WTC11 (cell line): Measurements from ENCODE around the gene COL4A1. TPM values are rescaled to one million over a fixed set of nuclear protein-coding genes. Genes with fewer than 3 reads are reported as not detected.

ENCODE experiments used
- ATAC-seq: fragments of 200-7000 bp; cut with Tn5 transposase; 2 replicates; pipeline ENCODE4 v1.10.0; 2021; ENCODE audit warnings: mild to moderate bottlenecking, moderate library complexity
- CTCF ChIA-PET: fragments of 300-600 bp; sonication (Branson Sonifier 250); formaldehyde crosslinking; loops from one replicate; lab custom pipeline; 2021; ENCODE audit warnings: antibody characterized with exemption; lab: Charles Lee
- POLR2A ChIA-PET: fragments of 350-600 bp; sonication (Branson Sonifier 250); formaldehyde crosslinking; loops from one replicate; lab custom pipeline; 2021; ENCODE audit warnings: antibody characterized with exemption; lab: Charles Lee
- DNase-seq: peaks from one replicate; pipeline ENCODE4 v3.0.0; 2021; ENCODE audit warnings: low spot score
- H3K27ac Mint-ChIP-seq: 2 replicates; pipeline ENCODE4 v1.8.0; 2021; ENCODE audit warnings: mixed read lengths
- H3K27me3 Mint-ChIP-seq: 2 replicates; pipeline ENCODE4 v1.8.0; 2021; ENCODE audit warnings: low read depth, mild to moderate bottlenecking, moderate library complexity, mixed read lengths
- H3K36me3 Mint-ChIP-seq: 2 replicates; pipeline ENCODE4 v1.8.0; 2021; ENCODE audit warnings: mixed read lengths
- H3K4me1 Mint-ChIP-seq: 2 replicates; pipeline ENCODE4 v1.8.0; 2022; ENCODE audit warnings: mixed read lengths
- H3K4me3 Mint-ChIP-seq: 2 replicates; pipeline ENCODE4 v1.8.0; 2021; ENCODE audit warnings: mild to moderate bottlenecking, moderate library complexity, mixed read lengths
- H3K9me3 Mint-ChIP-seq: 2 replicates; pipeline ENCODE4 v1.8.0; 2021; ENCODE audit warnings: mixed read lengths
- CREB1 ChIP-seq: sonication (generic); formaldehyde crosslinking; IDR thresholded peaks from 2 replicates; pipeline ENCODE4 v1.8.0; 2023; ENCODE audit warnings: mild to moderate bottlenecking, missing genetic modification reagents
- CREM ChIP-seq: sonication (generic); formaldehyde crosslinking; IDR thresholded peaks from 2 replicates; pipeline ENCODE4 v1.8.1; 2022; ENCODE audit warnings: mild to moderate bottlenecking, missing genetic modification reagents, moderate library complexity
- GRHL2 ChIP-seq: fragments of 250-450 bp; sonication (Bioruptor Pico); IDR thresholded peaks from 2 replicates; pipeline ENCODE4 v1.8.0; 2022; ENCODE audit warnings: mild to moderate bottlenecking, moderate library complexity; ENCODE audit not compliant: insufficient replicate concordance, severe bottlenecking
- IRF2 ChIP-seq: sonication (generic); formaldehyde crosslinking; IDR thresholded peaks from 2 replicates; pipeline ENCODE4 v1.8.0; 2022; ENCODE audit warnings: low read depth, missing genetic modification reagents, borderline replicate concordance
- JAZF1 ChIP-seq: fragments of 250-450 bp; sonication (Bioruptor Pico); IDR thresholded peaks from 2 replicates; pipeline ENCODE4 v1.9.0; 2021; ENCODE audit warnings: moderate library complexity, mild to moderate bottlenecking, inconsistent platforms
- SMAD3 ChIP-seq: sonication (generic); formaldehyde crosslinking; IDR thresholded peaks from 2 replicates; pipeline ENCODE4 v1.8.0; 2022; ENCODE audit warnings: missing genetic modification reagents, mild to moderate bottlenecking, borderline replicate concordance
- SMAD4 ChIP-seq: sonication (generic); formaldehyde crosslinking; IDR thresholded peaks from 2 replicates; pipeline ENCODE4 v1.8.0; 2022; ENCODE audit warnings: mild to moderate bottlenecking, missing genetic modification reagents
- TEAD1 ChIP-seq: sonication (generic); formaldehyde crosslinking; IDR thresholded peaks from 2 replicates; pipeline ENCODE4 v1.8.0; 2022; ENCODE audit warnings: mild to moderate bottlenecking, missing genetic modification reagents
- TP53 ChIP-seq: sonication (generic); formaldehyde crosslinking; IDR thresholded peaks from 2 replicates; pipeline ENCODE4 v1.8.1; 2023; ENCODE audit warnings: mild to moderate bottlenecking, missing genetic modification reagents
- ZBTB21 ChIP-seq: sonication (generic); formaldehyde crosslinking; IDR thresholded peaks from 2 replicates; pipeline ENCODE4 v1.8.1; 2023; ENCODE audit warnings: mild to moderate bottlenecking, missing genetic modification reagents, borderline replicate concordance
- ZNF121 ChIP-seq: sonication (generic); formaldehyde crosslinking; IDR thresholded peaks from 2 replicates; pipeline ENCODE4 v1.8.0; 2023; ENCODE audit warnings: missing genetic modification reagents
- ZNF396 ChIP-seq: fragments of 250-450 bp; sonication (Bioruptor Pico); IDR thresholded peaks from 2 replicates; pipeline ENCODE4 v1.8.0; 2021; ENCODE audit warnings: mild to moderate bottlenecking, moderate library complexity, borderline replicate concordance
- ZNF416 ChIP-seq: fragments of 250-450 bp; sonication (Bioruptor Pico); IDR thresholded peaks from 2 replicates; pipeline ENCODE4 v1.9.0; 2021; ENCODE audit warnings: mild to moderate bottlenecking, inconsistent platforms
- ZNF671 ChIP-seq: fragments of 250-450 bp; sonication (Bioruptor Pico); IDR thresholded peaks from 2 replicates; pipeline ENCODE4 v1.8.0; 2021; ENCODE audit warnings: mild to moderate bottlenecking
- total RNA-seq: library from RNA; stranded (reverse); gene quantifications from 3 replicates; pipeline ENCODE4 v1.2.3, GENCODE V29; 2021
- TF ChIP-seq, protein P1 (sequence below): fragments of 250-450 bp; sonication (Bioruptor Pico); IDR thresholded peaks from 2 replicates; pipeline ENCODE4 v1.8.0; 2021; ENCODE audit warnings: mild to moderate bottlenecking
- TF ChIP-seq, protein P2 (sequence below): sonication (generic); formaldehyde crosslinking; IDR thresholded peaks from 2 replicates; pipeline ENCODE4 v1.8.1; 2023; ENCODE audit warnings: mild to moderate bottlenecking, missing genetic modification reagents, borderline replicate concordance
- TF ChIP-seq, protein P3 (sequence below): sonication (generic); formaldehyde crosslinking; IDR thresholded peaks from 2 replicates; pipeline ENCODE4 v1.8.0; 2022; ENCODE audit warnings: mild to moderate bottlenecking, missing genetic modification reagents
- TF ChIP-seq, protein P4 (sequence below): sonication (generic); formaldehyde crosslinking; IDR thresholded peaks from 2 replicates; pipeline ENCODE4 v1.8.0; 2022; ENCODE audit warnings: mild to moderate bottlenecking, missing genetic modification reagents
- TF ChIP-seq, protein P5 (sequence below): fragments of 250-450 bp; sonication (Bioruptor Pico); IDR thresholded peaks from 2 replicates; pipeline ENCODE4 v1.9.0; 2021; ENCODE audit warnings: mild to moderate bottlenecking
- TF ChIP-seq, protein P6 (sequence below): sonication (generic); formaldehyde crosslinking; IDR thresholded peaks from 2 replicates; pipeline ENCODE4 v1.8.0; 2022; ENCODE audit warnings: missing genetic modification reagents
- TF ChIP-seq, protein P7 (sequence below): sonication (generic); formaldehyde crosslinking; IDR thresholded peaks from 2 replicates; pipeline ENCODE4 v1.8.0; 2023; ENCODE audit warnings: missing genetic modification reagents

COL4A1 gene
- total RNA-seq, 1 experiment from 2014 or later, result 89.6 TPM

DNA sequence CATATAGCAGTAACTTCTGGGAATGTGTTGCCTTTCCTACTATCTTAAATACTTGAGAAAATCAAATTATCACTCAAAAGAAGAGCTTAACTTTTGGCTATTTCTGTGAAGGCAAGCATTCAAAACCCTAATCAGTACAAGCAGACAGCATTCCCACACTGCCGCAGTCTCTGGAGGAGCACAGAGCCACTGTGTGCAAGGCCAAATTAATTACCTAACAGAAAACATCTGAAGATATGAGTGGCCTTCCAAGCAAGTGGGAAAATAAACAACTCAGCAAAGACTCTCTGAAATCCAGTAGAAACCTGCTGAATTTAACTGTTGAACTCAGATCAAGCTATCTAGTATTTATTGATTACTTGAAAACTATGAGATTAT is 68.2 kb downstream of the COL4A1 start:
- Mint-ChIP-seq H3K27ac (no peak overlapping the region), H3K9me3 (no peaks in the 10 kb centered on the region), H3K27me3 (no peaks in the 10 kb centered on the region), H3K36me3 (no peaks in the 10 kb centered on the region), H3K4me1 (peaks cover 7% of the 10 kb centered on the region), H3K4me3 (no peak overlapping the region)
- TF ChIP-seq JAZF1 (no peak), ZNF121 (CRISPR knock-in tag) (no peak), ZBTB21 (CRISPR knock-in tag) (no peak), SMAD3 (no peak), GRHL2 (CRISPR knock-in tag) (no peak), ZNF416 (no peak), CREB1 (CRISPR knock-in tag) (no peak), ZNF396 (no peak), SMAD4 (CRISPR knock-in tag) (no peak), ZNF671 (no peak), CREM (CRISPR knock-in tag) (no peak)
- TF ChIP-seq, protein P1, sequence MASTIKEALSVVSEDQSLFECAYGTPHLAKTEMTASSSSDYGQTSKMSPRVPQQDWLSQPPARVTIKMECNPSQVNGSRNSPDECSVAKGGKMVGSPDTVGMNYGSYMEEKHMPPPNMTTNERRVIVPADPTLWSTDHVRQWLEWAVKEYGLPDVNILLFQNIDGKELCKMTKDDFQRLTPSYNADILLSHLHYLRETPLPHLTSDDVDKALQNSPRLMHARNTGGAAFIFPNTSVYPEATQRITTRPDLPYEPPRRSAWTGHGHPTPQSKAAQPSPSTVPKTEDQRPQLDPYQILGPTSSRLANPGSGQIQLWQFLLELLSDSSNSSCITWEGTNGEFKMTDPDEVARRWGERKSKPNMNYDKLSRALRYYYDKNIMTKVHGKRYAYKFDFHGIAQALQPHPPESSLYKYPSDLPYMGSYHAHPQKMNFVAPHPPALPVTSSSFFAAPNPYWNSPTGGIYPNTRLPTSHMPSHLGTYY (CRISPR knock-in tag), result no peak
- TF ChIP-seq, protein P2, sequence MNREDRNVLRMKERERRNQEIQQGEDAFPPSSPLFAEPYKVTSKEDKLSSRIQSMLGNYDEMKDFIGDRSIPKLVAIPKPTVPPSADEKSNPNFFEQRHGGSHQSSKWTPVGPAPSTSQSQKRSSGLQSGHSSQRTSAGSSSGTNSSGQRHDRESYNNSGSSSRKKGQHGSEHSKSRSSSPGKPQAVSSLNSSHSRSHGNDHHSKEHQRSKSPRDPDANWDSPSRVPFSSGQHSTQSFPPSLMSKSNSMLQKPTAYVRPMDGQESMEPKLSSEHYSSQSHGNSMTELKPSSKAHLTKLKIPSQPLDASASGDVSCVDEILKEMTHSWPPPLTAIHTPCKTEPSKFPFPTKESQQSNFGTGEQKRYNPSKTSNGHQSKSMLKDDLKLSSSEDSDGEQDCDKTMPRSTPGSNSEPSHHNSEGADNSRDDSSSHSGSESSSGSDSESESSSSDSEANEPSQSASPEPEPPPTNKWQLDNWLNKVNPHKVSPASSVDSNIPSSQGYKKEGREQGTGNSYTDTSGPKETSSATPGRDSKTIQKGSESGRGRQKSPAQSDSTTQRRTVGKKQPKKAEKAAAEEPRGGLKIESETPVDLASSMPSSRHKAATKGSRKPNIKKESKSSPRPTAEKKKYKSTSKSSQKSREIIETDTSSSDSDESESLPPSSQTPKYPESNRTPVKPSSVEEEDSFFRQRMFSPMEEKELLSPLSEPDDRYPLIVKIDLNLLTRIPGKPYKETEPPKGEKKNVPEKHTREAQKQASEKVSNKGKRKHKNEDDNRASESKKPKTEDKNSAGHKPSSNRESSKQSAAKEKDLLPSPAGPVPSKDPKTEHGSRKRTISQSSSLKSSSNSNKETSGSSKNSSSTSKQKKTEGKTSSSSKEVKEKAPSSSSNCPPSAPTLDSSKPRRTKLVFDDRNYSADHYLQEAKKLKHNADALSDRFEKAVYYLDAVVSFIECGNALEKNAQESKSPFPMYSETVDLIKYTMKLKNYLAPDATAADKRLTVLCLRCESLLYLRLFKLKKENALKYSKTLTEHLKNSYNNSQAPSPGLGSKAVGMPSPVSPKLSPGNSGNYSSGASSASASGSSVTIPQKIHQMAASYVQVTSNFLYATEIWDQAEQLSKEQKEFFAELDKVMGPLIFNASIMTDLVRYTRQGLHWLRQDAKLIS (CRISPR knock-in tag), result no peak
- TF ChIP-seq, protein P3, sequence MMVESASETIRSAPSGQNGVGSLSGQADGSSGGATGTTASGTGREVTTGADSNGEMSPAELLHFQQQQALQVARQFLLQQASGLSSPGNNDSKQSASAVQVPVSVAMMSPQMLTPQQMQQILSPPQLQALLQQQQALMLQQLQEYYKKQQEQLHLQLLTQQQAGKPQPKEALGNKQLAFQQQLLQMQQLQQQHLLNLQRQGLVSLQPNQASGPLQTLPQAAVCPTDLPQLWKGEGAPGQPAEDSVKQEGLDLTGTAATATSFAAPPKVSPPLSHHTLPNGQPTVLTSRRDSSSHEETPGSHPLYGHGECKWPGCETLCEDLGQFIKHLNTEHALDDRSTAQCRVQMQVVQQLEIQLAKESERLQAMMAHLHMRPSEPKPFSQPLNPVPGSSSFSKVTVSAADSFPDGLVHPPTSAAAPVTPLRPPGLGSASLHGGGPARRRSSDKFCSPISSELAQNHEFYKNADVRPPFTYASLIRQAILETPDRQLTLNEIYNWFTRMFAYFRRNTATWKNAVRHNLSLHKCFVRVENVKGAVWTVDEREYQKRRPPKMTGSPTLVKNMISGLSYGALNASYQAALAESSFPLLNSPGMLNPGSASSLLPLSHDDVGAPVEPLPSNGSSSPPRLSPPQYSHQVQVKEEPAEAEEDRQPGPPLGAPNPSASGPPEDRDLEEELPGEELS, result no peak
- TF ChIP-seq, protein P4, sequence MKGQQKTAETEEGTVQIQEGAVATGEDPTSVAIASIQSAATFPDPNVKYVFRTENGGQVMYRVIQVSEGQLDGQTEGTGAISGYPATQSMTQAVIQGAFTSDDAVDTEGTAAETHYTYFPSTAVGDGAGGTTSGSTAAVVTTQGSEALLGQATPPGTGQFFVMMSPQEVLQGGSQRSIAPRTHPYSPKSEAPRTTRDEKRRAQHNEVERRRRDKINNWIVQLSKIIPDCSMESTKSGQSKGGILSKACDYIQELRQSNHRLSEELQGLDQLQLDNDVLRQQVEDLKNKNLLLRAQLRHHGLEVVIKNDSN (CRISPR knock-in tag), result no peak
- TF ChIP-seq, protein P5, sequence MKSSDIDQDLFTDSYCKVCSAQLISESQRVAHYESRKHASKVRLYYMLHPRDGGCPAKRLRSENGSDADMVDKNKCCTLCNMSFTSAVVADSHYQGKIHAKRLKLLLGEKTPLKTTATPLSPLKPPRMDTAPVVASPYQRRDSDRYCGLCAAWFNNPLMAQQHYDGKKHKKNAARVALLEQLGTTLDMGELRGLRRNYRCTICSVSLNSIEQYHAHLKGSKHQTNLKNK (CRISPR knock-in tag), result no peak
- DNase-seq, result no peak
- POLR2A ChIA-PET, result no interaction called here
- CTCF ChIA-PET, result interaction anchor here (0.9 to 1.5 kb wide), 4 partner anchors 9 to 217 kb away, joined by 3 read pairs; no protein-coding TSS in a partner anchor
- no peak for ATAC-seq

DNA sequence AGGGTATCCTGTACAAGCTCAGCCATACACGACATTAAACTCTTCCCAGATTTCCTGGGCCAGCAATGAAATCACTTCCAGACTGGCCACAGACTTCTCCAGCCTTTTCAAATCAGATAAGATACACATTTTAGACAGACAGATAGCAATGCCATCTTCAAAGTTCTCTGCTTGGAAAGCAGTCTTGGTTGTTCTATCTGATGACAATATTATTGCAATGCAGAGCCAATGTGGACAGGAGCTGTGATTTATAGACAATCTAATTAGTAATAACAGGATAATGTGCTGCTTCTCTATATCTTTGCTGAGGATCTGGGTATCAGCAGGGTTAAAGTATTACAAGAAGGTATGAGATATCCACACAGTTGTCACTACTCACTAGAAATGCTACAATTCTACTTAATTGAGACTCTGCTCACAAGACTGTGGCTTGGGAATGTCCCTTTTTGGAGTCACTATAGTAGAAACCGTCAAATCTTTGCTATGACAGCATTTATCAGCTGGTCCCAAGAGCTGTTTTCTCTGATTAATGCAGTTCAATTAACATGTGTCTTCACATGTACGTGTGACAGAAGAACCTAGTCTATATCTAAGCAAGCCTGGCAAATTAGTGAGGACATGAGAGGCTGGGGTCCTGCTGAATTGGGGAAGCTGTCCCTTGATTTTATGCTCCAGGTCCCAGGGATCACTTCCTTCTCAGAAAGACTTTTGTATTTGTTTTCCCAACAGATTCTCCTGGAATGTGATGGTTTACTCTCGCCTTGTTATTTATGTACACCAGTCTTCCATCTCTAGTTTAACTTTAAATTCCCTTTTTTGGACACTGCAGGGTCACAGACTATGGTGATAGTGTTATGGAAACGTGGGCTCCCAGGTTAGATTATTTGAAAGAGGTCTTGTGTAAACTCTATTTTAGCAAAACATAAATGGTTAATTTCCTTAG is 68.8 kb downstream of the COL4A1 start:
- CTCF ChIA-PET, result interaction anchor here (0.9 to 1.0 kb wide), 2 partner anchors 10 to 115 kb away, joined by 3 read pairs; no protein-coding TSS in a partner anchor
- no peaks in the 10 kb centered on the region for H3K27me3 Mint-ChIP-seq
- H3K4me1 Mint-ChIP-seq, result peaks cover 7% of the 10 kb centered on the region
- ATAC-seq (no peak), DNase-seq (no peak)
- H3K4me3 Mint-ChIP-seq, result no peak overlapping the region
- no peak overlapping the region for H3K27ac Mint-ChIP-seq
- H3K36me3 Mint-ChIP-seq, result no peaks in the 10 kb centered on the region
- no peaks in the 10 kb centered on the region for H3K9me3 Mint-ChIP-seq
- POLR2A ChIA-PET, result no interaction called here
- TF ChIP-seq IRF2 (CRISPR knock-in tag) (no peak), TEAD1 (CRISPR knock-in tag) (no peak), TP53 (CRISPR knock-in tag) (no peak)
- TF ChIP-seq, protein P6, sequence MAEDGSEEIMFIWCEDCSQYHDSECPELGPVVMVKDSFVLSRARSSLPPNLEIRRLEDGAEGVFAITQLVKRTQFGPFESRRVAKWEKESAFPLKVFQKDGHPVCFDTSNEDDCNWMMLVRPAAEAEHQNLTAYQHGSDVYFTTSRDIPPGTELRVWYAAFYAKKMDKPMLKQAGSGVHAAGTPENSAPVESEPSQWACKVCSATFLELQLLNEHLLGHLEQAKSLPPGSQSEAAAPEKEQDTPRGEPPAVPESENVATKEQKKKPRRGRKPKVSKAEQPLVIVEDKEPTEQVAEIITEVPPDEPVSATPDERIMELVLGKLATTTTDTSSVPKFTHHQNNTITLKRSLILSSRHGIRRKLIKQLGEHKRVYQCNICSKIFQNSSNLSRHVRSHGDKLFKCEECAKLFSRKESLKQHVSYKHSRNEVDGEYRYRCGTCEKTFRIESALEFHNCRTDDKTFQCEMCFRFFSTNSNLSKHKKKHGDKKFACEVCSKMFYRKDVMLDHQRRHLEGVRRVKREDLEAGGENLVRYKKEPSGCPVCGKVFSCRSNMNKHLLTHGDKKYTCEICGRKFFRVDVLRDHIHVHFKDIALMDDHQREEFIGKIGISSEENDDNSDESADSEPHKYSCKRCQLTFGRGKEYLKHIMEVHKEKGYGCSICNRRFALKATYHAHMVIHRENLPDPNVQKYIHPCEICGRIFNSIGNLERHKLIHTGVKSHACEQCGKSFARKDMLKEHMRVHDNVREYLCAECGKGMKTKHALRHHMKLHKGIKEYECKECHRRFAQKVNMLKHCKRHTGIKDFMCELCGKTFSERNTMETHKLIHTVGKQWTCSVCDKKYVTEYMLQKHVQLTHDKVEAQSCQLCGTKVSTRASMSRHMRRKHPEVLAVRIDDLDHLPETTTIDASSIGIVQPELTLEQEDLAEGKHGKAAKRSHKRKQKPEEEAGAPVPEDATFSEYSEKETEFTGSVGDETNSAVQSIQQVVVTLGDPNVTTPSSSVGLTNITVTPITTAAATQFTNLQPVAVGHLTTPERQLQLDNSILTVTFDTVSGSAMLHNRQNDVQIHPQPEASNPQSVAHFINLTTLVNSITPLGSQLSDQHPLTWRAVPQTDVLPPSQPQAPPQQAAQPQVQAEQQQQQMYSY (CRISPR knock-in tag), result no peak
- TF ChIP-seq, protein P7, sequence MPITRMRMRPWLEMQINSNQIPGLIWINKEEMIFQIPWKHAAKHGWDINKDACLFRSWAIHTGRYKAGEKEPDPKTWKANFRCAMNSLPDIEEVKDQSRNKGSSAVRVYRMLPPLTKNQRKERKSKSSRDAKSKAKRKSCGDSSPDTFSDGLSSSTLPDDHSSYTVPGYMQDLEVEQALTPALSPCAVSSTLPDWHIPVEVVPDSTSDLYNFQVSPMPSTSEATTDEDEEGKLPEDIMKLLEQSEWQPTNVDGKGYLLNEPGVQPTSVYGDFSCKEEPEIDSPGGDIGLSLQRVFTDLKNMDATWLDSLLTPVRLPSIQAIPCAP, result no peak
- TF ChIP-seq, protein P1 (CRISPR knock-in tag), result no peak
